GM21786 (cell line): ENCODE results near the gene FAM13A.

Experiments used
- ATAC-seq: cut with Tn5 transposase; IDR thresholded peaks from one replicate; pipeline ENCODE4 v1.9.1; 2021; ENCODE audit not compliant: unreplicated experiment

Gene FAM13A

DNA sequence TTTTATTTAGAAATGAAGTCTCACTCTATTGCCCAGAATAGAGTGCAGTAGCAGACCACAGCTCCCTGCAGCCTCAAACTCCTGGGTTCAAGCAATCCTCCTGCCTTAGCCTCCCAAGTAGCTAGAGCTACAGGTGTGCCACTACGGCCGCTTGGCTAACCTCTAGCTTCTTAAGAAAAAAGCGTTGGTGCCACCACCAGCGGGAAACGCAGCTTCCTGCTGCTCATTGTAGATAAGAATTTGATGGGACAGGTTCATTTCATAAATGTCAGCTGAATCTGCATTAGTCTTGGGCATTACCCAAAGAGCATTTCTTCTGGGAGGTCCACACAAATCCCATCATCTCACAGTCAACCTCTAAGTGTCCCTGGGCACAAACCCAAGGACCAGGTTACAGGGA lies 326.2 kb downstream of the FAM13A start:
- ATAC-seq = no peak

DNA sequence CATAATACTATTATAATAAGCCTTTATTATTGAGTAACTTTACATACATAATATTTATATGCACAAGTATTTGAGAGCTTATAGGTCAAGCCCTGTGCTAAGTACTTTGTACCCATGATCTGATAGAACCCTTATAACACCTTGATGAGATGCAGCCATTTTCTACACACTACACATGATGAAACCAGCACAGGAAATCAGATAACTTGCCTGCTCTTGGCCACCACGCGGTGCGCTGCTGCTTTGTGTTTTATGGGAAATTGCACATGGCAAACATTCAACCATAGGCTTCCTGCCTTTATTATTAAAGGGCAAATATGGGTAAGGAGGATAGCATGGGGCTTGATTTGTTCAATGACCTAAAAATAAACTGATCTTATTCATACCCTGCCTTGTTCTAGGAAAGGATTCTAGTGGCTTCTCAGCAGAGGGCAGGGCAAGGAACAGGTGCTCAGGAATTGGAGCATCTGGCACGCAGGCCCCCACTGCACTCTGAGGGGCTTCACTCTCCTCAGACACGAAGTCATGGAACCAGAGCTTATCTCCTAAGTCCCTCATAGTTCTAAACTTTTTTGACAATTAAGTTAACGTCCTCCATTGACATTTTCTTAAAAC lies 327.7 kb downstream of the FAM13A start:
- no peak for ATAC-seq

- no peak for ATAC-seq
Measured at GRCh38 chr4:88728146-88728545, 328.8 kb downstream of the FAM13A start.

- ATAC-seq = no peak
Measured at GRCh38 chr4:88725986-88726385, 331.0 kb downstream of the FAM13A start.

DNA sequence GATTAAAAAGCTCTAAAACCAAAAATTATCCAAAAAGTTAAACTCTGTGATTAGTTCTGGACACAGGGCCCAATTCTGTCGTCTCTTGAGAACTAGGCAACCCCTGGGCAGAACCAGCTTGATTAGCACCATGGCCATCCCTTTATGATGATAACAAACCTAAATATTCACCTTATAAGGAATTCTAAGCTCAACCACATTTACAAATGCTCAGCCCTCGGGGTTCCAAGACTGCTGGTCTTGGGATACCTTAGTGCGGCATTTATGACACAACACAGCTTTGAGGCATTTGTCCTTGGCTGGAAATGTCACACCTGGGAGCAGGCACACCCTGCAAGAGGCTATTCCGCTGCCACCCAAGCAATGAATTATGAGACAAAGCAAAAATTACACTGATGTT lies 331.8 kb downstream of the FAM13A start:
- no peak for ATAC-seq

DNA sequence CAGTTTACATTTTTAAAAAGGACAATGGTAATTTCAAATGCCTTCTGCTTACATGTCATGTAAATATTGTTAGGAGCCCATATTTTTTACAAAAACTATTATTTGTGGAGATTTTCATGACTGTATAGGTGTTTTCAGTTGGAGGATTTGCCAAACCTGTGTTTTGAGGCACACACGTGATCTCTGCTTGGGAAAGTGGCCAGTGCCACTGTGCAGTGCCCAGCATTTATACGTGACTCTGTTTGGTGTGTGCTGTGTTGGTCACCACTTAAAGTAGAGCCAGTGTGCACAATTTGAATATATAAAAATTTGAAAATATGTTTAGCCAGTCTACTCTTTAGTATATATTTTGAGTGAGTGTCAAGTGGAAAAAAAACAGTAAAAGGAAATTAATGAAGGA lies 332.6 kb downstream of the FAM13A start:
- ATAC-seq = no peak

GRCh38 chr4:88722828-88723227 lies 334.2 kb downstream of the FAM13A start:
- no peak for ATAC-seq

GRCh38 chr4:88722276-88722780 lies 334.7 kb downstream of the FAM13A start:
- no peak for ATAC-seq

DNA sequence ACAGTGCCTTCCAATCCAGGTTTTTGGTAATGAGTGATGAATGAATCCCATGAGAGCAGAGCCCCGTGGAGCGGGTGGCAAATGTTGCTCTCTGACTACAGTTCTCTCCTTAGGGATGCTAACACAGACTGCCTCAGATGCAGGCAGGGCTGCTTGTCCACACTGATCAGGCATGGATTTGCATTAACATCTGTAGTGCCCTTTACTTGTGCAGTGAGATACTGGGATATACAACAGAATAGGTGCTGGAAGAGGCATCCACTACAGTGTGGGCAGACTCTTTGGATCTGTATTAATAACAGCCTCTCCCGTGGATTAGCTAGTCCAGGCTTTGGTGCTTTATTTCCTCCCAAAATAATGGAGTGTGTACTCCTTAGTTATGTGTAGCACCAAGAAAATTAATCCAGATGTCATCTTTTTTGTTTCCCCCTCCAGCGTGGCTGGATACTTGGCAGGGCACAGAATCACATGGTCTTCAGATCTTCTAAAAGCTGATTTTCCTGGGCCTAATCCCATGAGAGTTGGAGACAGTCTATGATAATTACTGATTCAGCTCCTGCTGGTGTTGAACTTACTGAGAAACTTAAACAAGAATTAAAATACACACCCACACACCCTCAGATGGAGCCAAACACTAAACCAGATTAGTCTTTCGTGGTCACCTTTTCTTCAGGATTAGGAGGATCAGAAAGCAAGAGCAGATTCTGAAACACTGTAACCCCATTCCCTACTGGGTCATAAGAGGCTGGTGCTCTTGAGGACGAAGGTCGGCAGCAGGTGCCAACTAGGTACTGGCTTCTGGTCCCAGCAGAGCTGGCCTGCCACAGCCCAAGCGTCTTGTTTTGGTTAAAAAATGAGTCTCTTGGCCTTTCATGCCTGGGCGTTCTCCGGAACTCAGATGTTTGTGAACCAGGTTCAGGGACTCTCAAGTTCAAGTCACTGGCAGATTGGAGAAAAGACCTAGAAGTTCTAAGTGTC lies 336.2 kb downstream of the FAM13A start:
- ATAC-seq = no peak

DNA sequence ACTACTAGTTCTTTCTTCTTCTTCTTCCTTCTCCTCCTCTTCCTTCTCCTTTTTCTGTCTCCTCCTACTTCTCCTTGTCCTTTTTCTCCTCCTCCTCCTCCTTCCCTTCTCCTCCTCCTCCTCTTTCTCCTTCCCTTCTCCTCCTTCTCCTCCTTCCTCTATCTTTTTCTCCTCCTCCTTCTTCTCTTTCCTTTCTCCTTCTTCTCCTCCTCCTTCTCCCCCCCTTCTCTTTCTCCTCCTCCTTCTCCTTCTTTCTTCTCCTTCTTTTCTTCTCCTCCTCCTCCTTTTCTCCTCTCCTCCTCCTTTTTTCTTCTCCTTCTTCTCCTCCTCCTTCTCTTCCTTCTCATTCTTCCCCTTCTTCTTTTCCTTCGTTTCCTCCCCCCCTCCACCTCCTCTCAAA lies 337.6 kb downstream of the FAM13A start:
- no peak for ATAC-seq

DNA sequence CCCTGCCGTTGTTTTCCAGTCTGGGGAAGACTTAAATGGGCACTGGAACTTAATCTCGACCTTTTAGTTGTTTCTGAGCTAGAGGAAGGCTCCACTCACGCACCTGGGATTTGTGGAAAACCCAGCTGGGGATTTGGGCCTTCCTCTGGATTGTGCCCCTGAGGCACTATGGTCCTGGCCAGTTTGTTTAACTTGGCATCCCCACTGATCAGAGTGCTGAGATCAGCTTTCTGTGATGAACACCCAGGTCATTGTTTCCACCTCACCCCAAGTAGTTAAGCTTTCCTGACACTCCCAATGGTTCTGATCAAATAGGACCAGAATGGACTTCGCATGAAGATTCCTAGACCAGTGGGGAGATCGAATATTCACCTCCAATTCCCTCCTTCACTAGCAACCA lies 338.9 kb downstream of the FAM13A start:
- ATAC-seq = no peak

- no peak for ATAC-seq
Measured at GRCh38 chr4:88713782-88714181, 343.2 kb downstream of the FAM13A start.

- no peak for ATAC-seq
Measured at GRCh38 chr4:88709989-88710388, 347.0 kb downstream of the FAM13A start.

- ATAC-seq = no peak
Measured at GRCh38 chr4:88706574-88706973, 350.4 kb downstream of the FAM13A start.

GRCh38 chr4:88705805-88706492 lies 351.0 kb downstream of the FAM13A start:
- ATAC-seq = no peak

GRCh38 chr4:88705223-88705622 lies 351.8 kb downstream of the FAM13A start:
- no peak for ATAC-seq

GRCh38 chr4:88702782-88703181 lies 354.2 kb downstream of the FAM13A start:
- no peak for ATAC-seq

GRCh38 chr4:88698519-88698918 lies 358.5 kb downstream of the FAM13A start:
- no peak for ATAC-seq

DNA sequence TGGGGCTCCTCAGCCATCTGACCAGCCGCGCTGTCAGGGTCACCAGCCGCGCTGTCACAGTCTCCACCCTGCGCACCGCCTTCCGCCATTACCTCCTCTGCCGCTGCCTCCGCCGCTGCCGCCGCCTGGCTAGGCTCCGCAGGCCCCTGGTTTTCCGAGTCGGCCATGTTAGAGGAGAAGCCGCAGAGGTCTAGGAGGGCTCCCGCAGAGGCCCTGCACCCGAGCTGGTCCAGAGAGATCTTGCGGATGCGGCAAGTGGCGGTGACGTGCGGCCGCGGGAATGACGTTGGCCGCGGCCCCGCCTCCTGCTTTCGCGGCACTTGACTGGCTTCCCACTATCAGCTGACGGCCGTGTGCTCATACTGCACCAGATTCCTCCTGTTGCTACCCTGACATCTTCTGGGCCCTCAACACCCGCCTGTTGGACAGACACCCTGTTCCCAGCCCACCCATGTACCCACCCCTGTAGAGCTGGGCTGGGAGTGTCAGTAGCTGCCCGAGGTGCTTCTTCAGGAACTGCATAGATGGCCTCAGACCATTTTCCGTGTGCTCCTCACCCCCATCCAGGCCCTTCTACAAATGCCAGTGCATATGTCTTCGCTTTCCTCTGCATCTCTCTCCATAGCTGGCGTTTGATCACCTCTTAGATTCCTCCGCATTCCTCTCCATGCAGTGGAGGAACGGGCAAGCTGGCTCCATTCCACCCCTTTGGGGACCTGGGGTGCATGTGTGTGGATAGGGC lies 359.2 kb downstream of the FAM13A start, which contains the start of gene NAP1L5:
Gene NAP1L5 (minus strand): TSS at position 242 of the 742 bp plus-strand sequence. CDS start 75 bp downstream, at position 167.
- peak; percentile 92 for ATAC-seq

GRCh38 chr4:88697141-88697540 lies 359.8 kb downstream of the FAM13A start:
- ATAC-seq = no peak

- no peak for ATAC-seq
Measured at GRCh38 chr4:88696630-88697029, 360.4 kb downstream of the FAM13A start.
